Sigmoid colon (tissue), 4 donors: ENCODE results near the gene WRAP73.
"Not testable (repeated sequence)": the region's sequence is repeated elsewhere in the genome, so short reads cannot be mapped to it uniquely, and the experiment has no call there.

Experiments used
- EP300 ChIP-seq, 4 donors: sonication (generic); formaldehyde crosslinking; IDR thresholded peaks; one replicate each; pipeline ENCODE4 v1.6.1; 2017; ENCODE audit warnings: antibody characterized with exemption in 4 of 4
- POLR2A ChIP-seq, 2 donors: fragments of 450-650 bp; IDR thresholded peaks; one replicate each; pipeline ENCODE4 v1.6.1; 2016; ENCODE audit warnings: antibody characterized with exemption in 2 of 2, mild to moderate bottlenecking in 2 of 2, moderate library complexity in 2 of 2
- TF ChIP-seq, protein P1 (sequence below), 4 experiments: fragments of 450-650 bp in 3 of 4; fragments of 200-600 bp in 1 of 4; IDR thresholded peaks; one replicate each; pipeline ENCODE4 v1.5.1; 2016 to 2019; ENCODE audit warnings: antibody characterized with exemption in 4 of 4, mild to moderate bottlenecking in 3 of 4, moderate library complexity in 2 of 4

- TF ChIP-seq, protein P1, sequence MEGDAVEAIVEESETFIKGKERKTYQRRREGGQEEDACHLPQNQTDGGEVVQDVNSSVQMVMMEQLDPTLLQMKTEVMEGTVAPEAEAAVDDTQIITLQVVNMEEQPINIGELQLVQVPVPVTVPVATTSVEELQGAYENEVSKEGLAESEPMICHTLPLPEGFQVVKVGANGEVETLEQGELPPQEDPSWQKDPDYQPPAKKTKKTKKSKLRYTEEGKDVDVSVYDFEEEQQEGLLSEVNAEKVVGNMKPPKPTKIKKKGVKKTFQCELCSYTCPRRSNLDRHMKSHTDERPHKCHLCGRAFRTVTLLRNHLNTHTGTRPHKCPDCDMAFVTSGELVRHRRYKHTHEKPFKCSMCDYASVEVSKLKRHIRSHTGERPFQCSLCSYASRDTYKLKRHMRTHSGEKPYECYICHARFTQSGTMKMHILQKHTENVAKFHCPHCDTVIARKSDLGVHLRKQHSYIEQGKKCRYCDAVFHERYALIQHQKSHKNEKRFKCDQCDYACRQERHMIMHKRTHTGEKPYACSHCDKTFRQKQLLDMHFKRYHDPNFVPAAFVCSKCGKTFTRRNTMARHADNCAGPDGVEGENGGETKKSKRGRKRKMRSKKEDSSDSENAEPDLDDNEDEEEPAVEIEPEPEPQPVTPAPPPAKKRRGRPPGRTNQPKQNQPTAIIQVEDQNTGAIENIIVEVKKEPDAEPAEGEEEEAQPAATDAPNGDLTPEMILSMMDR (IDR thresholded peaks at IDR 0.05) = not testable (repeated sequence)
- not testable (repeated sequence) for TF ChIP-seq EP300, POLR2A (IDR thresholded peaks at IDR 0.05)
These were observed 66.2 kb downstream of the WRAP73 start for GRCh38 chr1:3583751-3584150.
